ENCODE data around the gene TMEM253.

Gene TMEM253

GRCh38 chr14:21069388-21070082 lies 31.3 kb upstream of the TMEM253 start:
- H3K9me3 ChIP-seq (ENCODE audit: control insufficient read depth, insufficient read depth, low read depth, low read length), result no peaks in the 10 kb centered on the region
- CTCF ChIA-PET, result interaction anchor here (0.6 to 5.0 kb wide), 12 partner anchors 13 to 135 kb away, joined by 3 to 131 read pairs (median 38); partner anchors contain the start of gene TMEM253
- H3K4me1 ChIP-seq (ENCODE audit: control insufficient read depth, insufficient read depth, low read length), result peaks cover 16% of the 10 kb centered on the region
- H3K27ac ChIP-seq (ENCODE audit: extremely low read depth, low read depth, low read length), result peak overlapping the region; percentile 53; the same call in 1 of the 2 replicates
- peak overlapping the region; percentile 79 for H3K4me3 ChIP-seq (ENCODE audit: low read depth, low read length)
- POLR2A ChIA-PET, result interaction anchor here (1.3 to 3.7 kb wide), 5 partner anchors 17 to 35 kb away, joined by 3 to 71 read pairs (median 18); partner anchors contain the start of gene ZNF219
- peak; percentile 97; the same call in 1 of the 2 replicates for TF ChIP-seq ZBTB20 (tag by site-specific recombination; IDR thresholded peaks at IDR 0.05)
- 0 out of 2 replicates have a peak, but pooled peaks have one; percentile 9 for TF ChIP-seq KLF9 (tag by site-specific recombination; IDR thresholded peaks at IDR 0.05; ENCODE audit: low read depth)
- TF ChIP-seq KLF8 (tag by site-specific recombination; IDR thresholded peaks at IDR 0.05), result peak; percentile 44
- peak; percentile 57; the same call in 1 of the 2 replicates for TF ChIP-seq ZNF24 (tag by site-specific recombination; IDR thresholded peaks at IDR 0.05)
- no peak for TF ChIP-seq ZNF521 (tag by site-specific recombination; IDR thresholded peaks at IDR 0.05)
- TF ChIP-seq ZNF341 (tag by site-specific recombination; IDR thresholded peaks at IDR 0.05; ENCODE audit: low read depth), result peak; percentile 82
- peak; percentile 43; the same call in 1 of the 2 replicates for TF ChIP-seq ZXDB (tag by site-specific recombination; IDR thresholded peaks at IDR 0.05)
- peak; percentile 34 for TF ChIP-seq ZEB2 (tag by site-specific recombination; IDR thresholded peaks at IDR 0.05)
- TF ChIP-seq ZNF335 (tag by site-specific recombination; conservative IDR thresholded peaks at IDR 0.05), result peak; percentile 56
- peak; percentile 52; the same call in 1 of the 2 replicates for TF ChIP-seq ZBTB10 (tag by site-specific recombination; IDR thresholded peaks at IDR 0.05)
- TF ChIP-seq SP2 (tag by site-specific recombination; IDR thresholded peaks at IDR 0.05), result peak; percentile 55
- TF ChIP-seq ZBTB26 (tag by site-specific recombination; optimal IDR thresholded peaks at IDR 0.05), result peak; percentile 67
- TF ChIP-seq KLF16 (tag by site-specific recombination; IDR thresholded peaks at IDR 0.05), result peak; percentile 59; the same call in 1 of the 2 replicates
- TF ChIP-seq ZBTB21 (tag by site-specific recombination; IDR thresholded peaks at IDR 0.05), result no peak; the same call in 1 of the 2 replicates
- peak; percentile 37; the same call in 1 of the 2 replicates for TF ChIP-seq PATZ1 (tag by site-specific recombination; IDR thresholded peaks at IDR 0.05)
- no peak for TF ChIP-seq ZNF16 (tag by site-specific recombination; IDR thresholded peaks at IDR 0.05; ENCODE audit: low read depth)
- TF ChIP-seq ZNF274 (IDR thresholded peaks at IDR 0.05; ENCODE audit: low read length), result no peak
- TF ChIP-seq ZNF274 (tag by site-specific recombination; IDR thresholded peaks at IDR 0.05; ENCODE audit: borderline replicate concordance), result no peak
- TF ChIP-seq GLIS1 (tag by site-specific recombination; IDR thresholded peaks at IDR 0.05), result peak; percentile 51
- TF ChIP-seq SP3 (tag by site-specific recombination; IDR thresholded peaks at IDR 0.05), result peak; percentile 17
- no peak for TF ChIP-seq ZNF146 (tag by site-specific recombination; IDR thresholded peaks at IDR 0.05)
- TF ChIP-seq SP7 (tag by site-specific recombination; IDR thresholded peaks at IDR 0.05), result peak; percentile 29; the same call in 1 of the 2 replicates
- peak; percentile 40 for TF ChIP-seq ZBTB8A (tag by site-specific recombination; IDR thresholded peaks at IDR 0.05)
- TF ChIP-seq ZNF600 (tag by site-specific recombination; IDR thresholded peaks at IDR 0.05), result 0 out of 2 replicates have a peak, but pooled peaks have one; percentile 9
- TF ChIP-seq ZBTB17 (tag by site-specific recombination; IDR thresholded peaks at IDR 0.05), result peak; percentile 37
- peak; percentile 87 for TF ChIP-seq ZBTB48 (tag by site-specific recombination; IDR thresholded peaks at IDR 0.05)
- peak; percentile 48 for TF ChIP-seq ZIC2 (tag by site-specific recombination; IDR thresholded peaks at IDR 0.05)
- no peak for TF ChIP-seq ZNF544 (tag by site-specific recombination; IDR thresholded peaks at IDR 0.05)
- peaks cover 0 to 17% of the 10 kb centered on the region in 2 experiments; a peak in 1 of 3 replicates for H3K36me3 ChIP-seq (ENCODE audit: control insufficient read depth in 2 of 2, insufficient read depth in 1 of 2, low read length in 2 of 2)

Measured in HEK293 (cell line).